ENCODE data around the gene ANGPTL2. TPM values are rescaled to one million over a fixed set of nuclear protein-coding genes. Genes with fewer than 3 reads are reported as not detected.
A peak's percentile ranks its signal among the peaks of the same experiment; 100 is the strongest.

Gene ANGPTL2
- total RNA-seq, 1 donor from 2014 or later: 19.4 TPM

DNA sequence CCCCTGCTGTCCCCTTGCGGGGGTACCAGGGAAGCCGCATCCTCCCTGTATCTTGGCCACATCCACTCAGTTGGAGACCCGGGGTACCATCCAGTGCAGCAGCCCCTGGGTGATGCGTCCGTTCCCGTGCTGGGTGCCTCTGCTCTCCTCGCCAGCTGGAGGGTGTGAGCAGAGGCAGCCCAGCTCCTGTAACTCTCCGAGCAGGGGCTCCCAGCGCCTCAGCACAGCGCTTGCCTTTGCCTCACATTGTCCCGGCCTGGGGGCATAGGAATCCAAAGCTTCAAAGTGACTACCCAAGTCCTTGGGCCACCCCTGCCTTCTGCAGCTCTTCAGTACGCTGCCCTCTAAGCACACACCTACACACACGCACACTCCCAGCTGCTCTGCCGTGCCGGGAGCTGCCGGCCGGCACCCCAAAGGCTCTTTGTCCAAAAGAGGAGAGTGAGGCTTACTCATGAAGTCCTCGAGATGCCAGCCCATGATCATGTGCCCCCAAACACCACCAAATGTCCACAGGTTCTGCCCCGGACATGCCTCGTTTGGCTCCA, 733 bp downstream of the ANGPTL2 start:
- intact Hi-C loops (cut with DNase I): no loop called here
- Histone ChIP-seq H3K9me3 (no peaks in the 10 kb centered on the region), H3K4me3 (peak overlapping the region; percentile 62), H3K27ac (peak overlapping the region; percentile 84), H3K36me3 (no peaks in the 10 kb centered on the region), H3K27me3 (no peaks in the 10 kb centered on the region), H3K4me1 (peaks cover 17% of the 10 kb centered on the region)
- ATAC-seq: peak; percentile 1
- TF ChIP-seq, protein P1, sequence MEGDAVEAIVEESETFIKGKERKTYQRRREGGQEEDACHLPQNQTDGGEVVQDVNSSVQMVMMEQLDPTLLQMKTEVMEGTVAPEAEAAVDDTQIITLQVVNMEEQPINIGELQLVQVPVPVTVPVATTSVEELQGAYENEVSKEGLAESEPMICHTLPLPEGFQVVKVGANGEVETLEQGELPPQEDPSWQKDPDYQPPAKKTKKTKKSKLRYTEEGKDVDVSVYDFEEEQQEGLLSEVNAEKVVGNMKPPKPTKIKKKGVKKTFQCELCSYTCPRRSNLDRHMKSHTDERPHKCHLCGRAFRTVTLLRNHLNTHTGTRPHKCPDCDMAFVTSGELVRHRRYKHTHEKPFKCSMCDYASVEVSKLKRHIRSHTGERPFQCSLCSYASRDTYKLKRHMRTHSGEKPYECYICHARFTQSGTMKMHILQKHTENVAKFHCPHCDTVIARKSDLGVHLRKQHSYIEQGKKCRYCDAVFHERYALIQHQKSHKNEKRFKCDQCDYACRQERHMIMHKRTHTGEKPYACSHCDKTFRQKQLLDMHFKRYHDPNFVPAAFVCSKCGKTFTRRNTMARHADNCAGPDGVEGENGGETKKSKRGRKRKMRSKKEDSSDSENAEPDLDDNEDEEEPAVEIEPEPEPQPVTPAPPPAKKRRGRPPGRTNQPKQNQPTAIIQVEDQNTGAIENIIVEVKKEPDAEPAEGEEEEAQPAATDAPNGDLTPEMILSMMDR (IDR thresholded peaks at IDR 0.05): no peak
- no peak for DNase-seq

DNA sequence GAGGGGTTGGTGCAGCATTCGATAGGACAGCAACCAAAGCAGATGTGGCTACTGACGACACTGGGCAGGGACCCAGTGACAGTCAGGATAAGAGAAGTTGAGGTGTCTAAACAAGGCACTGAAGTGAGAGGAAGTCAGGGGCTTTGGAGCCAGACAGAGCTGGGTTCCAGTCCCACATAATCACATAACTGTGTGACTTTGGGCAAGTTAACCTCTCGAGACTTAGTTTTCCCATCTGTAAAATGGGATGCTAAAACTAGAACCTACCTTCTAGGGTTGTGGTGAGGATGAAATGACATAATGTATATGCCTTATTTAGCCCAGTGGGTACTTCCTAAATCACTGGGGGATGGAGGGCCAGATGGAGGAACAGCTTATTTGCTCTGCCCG, 3.1 kb downstream of the ANGPTL2 start:
- ATAC-seq: no peak
- intact Hi-C loops (cut with DNase I): no loop called here
- Histone ChIP-seq H3K4me1 (peaks cover 17% of the 10 kb centered on the region), H3K4me3 (no peak overlapping the region), H3K27me3 (no peaks in the 10 kb centered on the region), H3K36me3 (no peaks in the 10 kb centered on the region), H3K27ac (no peak overlapping the region), H3K9me3 (no peaks in the 10 kb centered on the region)
- TF ChIP-seq, protein P1 (IDR thresholded peaks at IDR 0.05): no peak
- DNase-seq: no peak

DNA sequence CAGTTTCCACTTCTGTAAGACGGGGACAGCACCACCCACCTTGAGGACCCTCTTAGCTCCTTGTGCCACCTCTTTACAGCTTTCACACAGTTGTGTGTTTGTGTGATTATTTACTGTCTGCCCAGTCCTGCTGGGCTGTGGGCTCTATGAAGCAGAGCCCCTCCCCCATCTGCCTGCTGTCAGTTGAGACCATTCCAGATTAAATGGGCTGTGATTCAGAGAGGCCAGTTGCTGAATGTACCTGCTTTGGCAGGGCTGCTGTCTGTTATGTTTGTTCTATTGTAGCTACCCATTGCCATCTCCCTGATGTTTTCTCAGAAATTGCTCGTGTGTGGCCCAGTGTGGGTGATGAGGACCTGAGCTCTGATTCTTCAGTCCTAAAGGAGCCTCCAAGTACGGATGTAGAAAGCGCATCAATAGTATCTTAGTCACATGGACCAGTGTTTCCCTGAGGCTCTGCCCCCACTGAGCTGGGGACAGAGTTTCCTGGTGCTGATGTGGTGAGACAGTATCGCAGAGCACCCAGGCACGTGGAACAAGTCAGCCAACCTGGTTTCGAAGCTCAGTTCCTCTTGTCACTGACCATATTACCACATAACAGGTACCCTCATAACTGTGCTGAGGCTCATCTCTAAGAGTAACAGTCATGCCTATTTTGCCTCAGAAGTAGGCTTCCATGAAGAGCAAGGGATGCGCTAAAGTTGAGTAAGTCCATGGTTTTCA, 3.7 kb downstream of the ANGPTL2 start:
- DNase-seq (no peak), ATAC-seq (no peak)
- Histone ChIP-seq H3K27ac (no peak overlapping the region), H3K9me3 (no peaks in the 10 kb centered on the region), H3K27me3 (no peaks in the 10 kb centered on the region), H3K4me3 (no peak overlapping the region), H3K4me1 (peaks cover 17% of the 10 kb centered on the region), H3K36me3 (no peaks in the 10 kb centered on the region)
- TF ChIP-seq, protein P1 (IDR thresholded peaks at IDR 0.05): no peak
- intact Hi-C loops (cut with DNase I): no loop called here

DNA sequence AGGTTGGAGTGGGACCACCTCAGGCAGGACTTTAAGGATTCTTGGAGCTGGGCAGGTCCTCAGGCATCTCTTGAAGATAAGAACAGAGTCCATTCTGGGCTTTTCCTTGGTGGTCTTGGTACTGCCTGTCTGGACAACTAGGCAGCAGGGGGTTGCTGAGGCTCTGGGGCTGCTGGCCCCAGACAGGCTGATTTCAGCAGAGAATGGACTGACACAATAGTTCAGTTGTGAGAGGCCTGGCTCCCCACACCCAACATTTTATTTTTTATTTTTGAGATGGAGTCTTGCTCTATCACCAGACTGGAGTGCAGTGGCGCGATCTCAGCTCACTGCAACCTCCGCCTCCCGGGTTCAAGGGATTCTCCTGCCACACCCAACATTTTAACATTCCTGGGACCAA, 4.6 kb downstream of the ANGPTL2 start:
- Histone ChIP-seq H3K4me1 (peaks cover 18% of the 10 kb centered on the region), H3K9me3 (no peaks in the 10 kb centered on the region), H3K27me3 (no peaks in the 10 kb centered on the region), H3K4me3 (no peak overlapping the region), H3K27ac (no peak overlapping the region), H3K36me3 (no peaks in the 10 kb centered on the region)
- TF ChIP-seq, protein P1 (IDR thresholded peaks at IDR 0.05): no peak
- intact Hi-C loops (cut with DNase I): no loop called here
- no peak for ATAC-seq
- DNase-seq: peak; percentile 7

DNA sequence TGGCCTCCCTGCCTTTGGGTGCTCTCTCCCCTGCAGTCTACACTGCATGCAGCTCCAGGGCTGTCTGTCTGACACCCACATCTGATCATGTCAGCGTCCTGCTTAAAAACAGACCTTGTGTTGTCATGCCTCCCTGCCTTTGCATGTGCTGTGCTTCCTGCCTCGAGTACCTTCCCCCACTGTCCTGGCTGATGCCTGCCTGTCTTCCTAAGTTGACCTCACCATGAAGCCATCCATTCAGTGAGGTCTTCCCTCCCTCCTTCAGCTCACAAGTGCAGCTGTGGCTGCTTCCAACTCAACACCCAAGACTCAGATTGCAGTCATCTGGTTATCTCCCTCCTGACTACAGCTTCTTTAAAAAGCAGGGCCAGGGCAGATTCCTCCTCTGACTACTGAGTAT, 5.5 kb downstream of the ANGPTL2 start:
- Histone ChIP-seq H3K4me3 (no peak overlapping the region), H3K27ac (no peak overlapping the region), H3K4me1 (peaks cover 18% of the 10 kb centered on the region), H3K27me3 (no peaks in the 10 kb centered on the region), H3K36me3 (no peaks in the 10 kb centered on the region), H3K9me3 (no peaks in the 10 kb centered on the region)
- intact Hi-C loops (cut with DNase I): no loop called here
- DNase-seq (no peak), ATAC-seq (no peak)
- TF ChIP-seq, protein P1 (IDR thresholded peaks at IDR 0.05): no peak
